SH-SY5Y (cell line): ENCODE results near the gene ELF2.

Experiments
- GATA2 ChIP-seq: IDR thresholded peaks from 2 replicates; pipeline ENCODE4 v1.6.1; 2011; ENCODE audit warnings: mild to moderate bottlenecking, low read depth, low read length
- GATA3 ChIP-seq: IDR thresholded peaks from 2 replicates; pipeline ENCODE4 v1.6.1; 2011; ENCODE audit warnings: low read depth, mild to moderate bottlenecking, low read length, moderate library complexity

DNA sequence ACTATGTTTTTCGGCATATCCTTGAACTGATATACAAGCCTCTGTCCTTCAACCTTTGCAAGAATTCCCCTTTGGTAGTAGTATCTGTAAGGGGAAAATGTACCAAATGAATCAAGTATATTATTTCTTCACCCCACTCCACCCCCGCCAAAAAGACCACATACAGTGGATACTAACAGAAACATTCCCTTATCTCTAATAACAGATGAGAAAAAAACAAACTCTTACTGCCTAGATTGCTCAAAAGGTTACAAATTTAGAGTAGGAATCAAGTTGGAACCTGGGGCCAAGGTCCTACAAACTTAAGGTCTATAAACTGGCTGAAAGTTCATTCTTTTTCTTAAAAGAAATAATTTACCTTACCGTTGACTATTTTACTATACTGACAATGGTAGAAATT lies 116.4 kb downstream of the ELF2 start:
- no peak for TF ChIP-seq GATA2
- TF ChIP-seq GATA3 = no peak
